Lower lobe of right lung (tissue), 2 donors: ENCODE measurements around the gene ZNF511. TPM values are rescaled to one million over a fixed set of nuclear protein-coding genes. Genes with fewer than 3 reads are reported as not detected.
A peak's percentile ranks its signal among the peaks of the same experiment; 100 is the strongest.

Experiments used
- ATAC-seq, 2 donors: fragments of 200-7000 bp; cut with Tn5 transposase; one replicate each; pipeline ENCODE4 v1.9.1; 2020 to 2022; ENCODE audit warnings: mild to moderate bottlenecking in 2 of 2, moderate library complexity in 2 of 2
- DNase-seq: peaks from one replicate; pipeline ENCODE4 v3.0.0-alpha.2; 2020
- H3K27ac ChIP-seq: fragments of 200-600 bp; one replicate; pipeline ENCODE4 v1.8.0; 2022
- H3K27me3 ChIP-seq: fragments of 200-600 bp; one replicate; pipeline ENCODE4 v1.8.0; 2022; ENCODE audit warnings: low read depth
- H3K36me3 ChIP-seq: fragments of 200-600 bp; one replicate; pipeline ENCODE4 v1.8.0; 2022; ENCODE audit warnings: mild to moderate bottlenecking
- H3K4me1 ChIP-seq: fragments of 200-600 bp; one replicate; pipeline ENCODE4 v1.8.0; 2022
- H3K4me3 ChIP-seq: fragments of 200-600 bp; one replicate; pipeline ENCODE4 v1.8.0; 2022; ENCODE audit warnings: mild to moderate bottlenecking
- H3K9me3 ChIP-seq: fragments of 200-600 bp; one replicate; pipeline ENCODE4 v1.8.0; 2022
- CTCF ChIP-seq: fragments of 200-600 bp; IDR thresholded peaks from one replicate; pipeline ENCODE4 v1.8.0; 2022; ENCODE audit warnings: antibody characterized with exemption, mild to moderate bottlenecking
- intact Hi-C: fragments of 100-400 bp; cut with DNase I; formaldehyde crosslinking; loops from one replicate; pipeline ENCODE4 v1.11.0; 2022
- total RNA-seq: library from RNA; stranded (reverse); fragmentation: NEBNext Ultra II Directional; extraction: Animal tissue kit (Norgen Biotek cat#: 25700); gene quantifications from one replicate; pipeline ENCODE4 v1.2.1, GENCODE V29; 2021
- donor health status: DM: no; HTN: yes; CAD: no; lungs with severe emphysema.

ZNF511 gene
- total RNA-seq, 1 donor from 2014 or later: 44.8 TPM

- no peak for TF ChIP-seq CTCF
- ATAC-seq (no peak), DNase-seq (no peak)
- H3K4me3 ChIP-seq: no peak overlapping the region
- intact Hi-C loops: no loop called here
- no peaks in the 10 kb centered on the region for H3K27me3 ChIP-seq
- no peak overlapping the region for H3K27ac ChIP-seq
- H3K36me3 ChIP-seq: peaks cover 85% of the 10 kb centered on the region
- H3K9me3 ChIP-seq: no peaks in the 10 kb centered on the region
- H3K4me1 ChIP-seq: peaks cover 11% of the 10 kb centered on the region
These were observed 19.0 kb upstream of the ZNF511 start for GRCh38 chr10:133289761-133290160.

DNA sequence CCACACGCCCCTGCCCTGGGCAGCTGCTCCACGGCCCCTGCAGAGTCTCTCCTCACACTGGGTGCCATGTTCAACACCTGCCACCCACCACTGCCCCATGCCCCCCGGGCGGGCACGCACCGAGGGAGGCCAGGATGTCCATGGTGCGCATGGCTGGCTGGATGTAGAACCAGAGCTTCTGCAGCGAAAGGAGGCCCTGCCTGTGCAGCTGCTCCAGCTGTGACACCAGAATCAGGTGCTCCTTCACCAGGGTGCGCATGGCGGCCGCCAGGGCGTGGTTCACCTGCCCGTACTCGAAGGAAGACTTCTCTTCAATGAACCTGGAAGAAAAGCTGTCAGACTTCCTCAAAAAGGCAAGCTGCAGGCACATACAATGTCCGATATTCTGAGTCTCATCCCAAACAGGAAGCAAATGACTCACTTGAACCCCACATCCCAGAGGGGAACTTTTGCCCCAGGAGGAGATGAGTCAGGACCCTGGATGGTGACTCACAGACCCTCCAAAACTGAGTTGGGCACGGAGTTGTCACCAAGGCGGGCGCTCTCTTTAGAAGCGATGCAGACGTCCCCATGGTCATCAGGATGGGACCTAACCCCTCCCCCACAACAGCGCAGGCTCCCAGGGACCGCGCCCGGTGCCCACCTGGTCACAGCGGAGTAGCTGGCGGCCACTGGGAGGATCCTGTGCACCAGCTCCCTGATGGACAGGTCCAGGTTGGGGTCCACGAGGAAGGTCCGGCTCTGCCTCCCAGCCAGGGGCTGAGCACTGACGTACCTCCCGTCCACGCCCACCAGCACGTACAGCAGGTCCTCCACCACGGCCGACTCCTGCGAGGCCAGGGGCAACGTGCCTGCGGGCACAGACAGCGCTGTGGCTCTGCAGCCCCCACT lies 15.6 kb upstream of the ZNF511 start:
- H3K9me3 ChIP-seq: no peaks in the 10 kb centered on the region
- H3K4me1 ChIP-seq: peaks cover 11% of the 10 kb centered on the region
- no peak overlapping the region for H3K4me3 ChIP-seq
- H3K27me3 ChIP-seq: no peaks in the 10 kb centered on the region
- TF ChIP-seq CTCF: no peak
- H3K36me3 ChIP-seq: peaks cover 87% of the 10 kb centered on the region
- ATAC-seq: peak; percentile 14 to 52
- DNase-seq: no peak
- no peak overlapping the region for H3K27ac ChIP-seq
- intact Hi-C loops: no loop called here

GRCh38 chr10:133293810-133294119 lies 14.9 kb upstream of the ZNF511 start:
- no peak for DNase-seq
- ATAC-seq: no peak
- Histone ChIP-seq H3K27me3 (no peaks in the 10 kb centered on the region), H3K36me3 (peaks cover 87% of the 10 kb centered on the region), H3K27ac (peak overlapping the region; percentile 2), H3K9me3 (no peaks in the 10 kb centered on the region), H3K4me3 (no peak overlapping the region), H3K4me1 (peaks cover 11% of the 10 kb centered on the region)
- intact Hi-C loops: no loop called here
- no peak for TF ChIP-seq CTCF

DNA sequence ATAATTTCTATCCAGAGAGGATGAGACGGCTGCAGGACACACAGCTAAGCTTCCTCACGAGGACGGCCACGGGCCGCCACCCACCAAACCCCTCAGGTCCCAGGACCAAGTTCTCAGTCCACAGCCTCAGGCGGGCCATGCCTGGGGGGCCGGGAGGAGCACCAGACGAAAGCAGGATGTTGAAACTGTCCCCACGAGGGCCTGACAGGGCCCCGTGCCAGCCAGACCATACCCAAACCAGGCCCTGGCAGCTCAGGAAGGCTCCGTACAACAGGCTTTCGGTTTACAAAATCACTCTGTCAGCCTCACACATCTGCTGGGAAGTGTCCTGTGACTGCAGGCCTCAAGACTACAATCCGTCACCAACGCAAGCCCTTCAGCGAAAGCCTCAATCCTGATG lies 14.5 kb upstream of the ZNF511 start:
- peaks cover 11% of the 10 kb centered on the region for H3K4me1 ChIP-seq
- no peak overlapping the region for H3K4me3 ChIP-seq
- H3K9me3 ChIP-seq: no peaks in the 10 kb centered on the region
- ATAC-seq (peak in 1 of 2 donors; percentile 66), DNase-seq (no peak)
- TF ChIP-seq CTCF: no peak
- H3K27ac ChIP-seq: peak overlapping the region; percentile 2
- intact Hi-C loops: no loop called here
- peaks cover 87% of the 10 kb centered on the region for H3K36me3 ChIP-seq
- no peaks in the 10 kb centered on the region for H3K27me3 ChIP-seq

- Histone ChIP-seq H3K27ac (no peak overlapping the region), H3K4me1 (peaks cover 11% of the 10 kb centered on the region), H3K27me3 (no peaks in the 10 kb centered on the region), H3K9me3 (no peaks in the 10 kb centered on the region), H3K4me3 (no peak overlapping the region), H3K36me3 (peaks cover 88% of the 10 kb centered on the region)
- DNase-seq: no peak
- no peak for ATAC-seq
- TF ChIP-seq CTCF: no peak
- intact Hi-C loops: no loop called here
These were observed 13.0 kb upstream of the ZNF511 start for GRCh38 chr10:133295426-133296320.
